Upper lobe of right lung (tissue), 1 donor: ENCODE results near the gene TBC1D20. TPM values are rescaled to one million over a fixed set of nuclear protein-coding genes. Genes with fewer than 3 reads are reported as not detected.
A peak's percentile ranks its signal among the peaks of the same experiment; 100 is the strongest.

ENCODE experiments used
- ATAC-seq: fragments of 200-7000 bp; cut with Tn5 transposase; one replicate; pipeline ENCODE4 v1.9.1; 2020; ENCODE audit warnings: mild to moderate bottlenecking, moderate library complexity
- DNase-seq: peaks from one replicate; pipeline ENCODE4 v3.0.0-alpha.2; 2020
- H3K27ac ChIP-seq: fragments of 200-600 bp; one replicate; pipeline ENCODE4 v1.8.0; 2022
- H3K27me3 ChIP-seq: fragments of 200-600 bp; one replicate; pipeline ENCODE4 v1.8.0; 2022; ENCODE audit warnings: mild to moderate bottlenecking
- H3K36me3 ChIP-seq: fragments of 200-600 bp; one replicate; pipeline ENCODE4 v1.8.0; 2022
- H3K4me1 ChIP-seq: fragments of 200-600 bp; one replicate; pipeline ENCODE4 v1.8.0; 2022
- H3K4me3 ChIP-seq: fragments of 200-600 bp; one replicate; pipeline ENCODE4 v1.8.0; 2022; ENCODE audit warnings: mild to moderate bottlenecking
- H3K9me3 ChIP-seq: fragments of 200-600 bp; one replicate; pipeline ENCODE4 v1.8.0; 2022
- intact Hi-C: fragments of 100-400 bp; cut with DNase I; formaldehyde crosslinking; loops from one replicate; pipeline ENCODE4 v1.11.0; 2022
- total RNA-seq: library from RNA; stranded (reverse); fragmentation: NEBNext Ultra II Directional; extraction: Animal tissue kit (Norgen Biotek cat#: 25700); gene quantifications from one replicate; pipeline ENCODE4 v1.2.1, GENCODE V29; 2021
- TF ChIP-seq, protein P1 (sequence below): fragments of 200-600 bp; IDR thresholded peaks from one replicate; pipeline ENCODE4 v1.8.0; 2022; ENCODE audit warnings: antibody characterized with exemption
- donor health status: DM: no; HTN: yes; CAD: no; lungs with severe emphysema.

TBC1D20 gene
- total RNA-seq, 1 donor from 2014 or later: 38.4 TPM

DNA sequence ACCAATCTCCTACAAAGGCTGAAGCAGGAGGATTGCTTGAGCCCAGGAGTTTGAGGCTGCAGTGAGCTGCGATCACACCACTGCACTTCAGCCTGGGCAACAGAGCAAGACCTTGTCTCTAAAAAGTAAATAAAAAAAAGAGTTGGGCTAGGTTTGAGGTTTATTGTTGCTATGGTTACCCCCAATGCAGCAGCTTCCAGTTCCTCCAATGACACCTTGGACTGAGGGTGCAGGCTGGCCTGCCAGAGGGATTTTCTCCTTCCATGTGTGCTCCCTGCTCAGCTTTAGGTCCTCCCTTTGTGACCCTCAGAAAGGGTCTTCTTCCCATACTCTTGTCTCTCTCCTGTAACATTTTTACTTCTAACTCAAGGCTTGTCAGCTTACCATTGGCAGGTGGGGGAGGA, 10.6 kb upstream of the TBC1D20 start:
- intact Hi-C loops: no loop called here
- Histone ChIP-seq H3K27ac (no peak overlapping the region), H3K4me1 (no peaks in the 10 kb centered on the region), H3K4me3 (no peak overlapping the region), H3K27me3 (no peaks in the 10 kb centered on the region), H3K36me3 (no peaks in the 10 kb centered on the region), H3K9me3 (no peaks in the 10 kb centered on the region)
- DNase-seq (no peak), ATAC-seq (no peak)
- TF ChIP-seq, protein P1, sequence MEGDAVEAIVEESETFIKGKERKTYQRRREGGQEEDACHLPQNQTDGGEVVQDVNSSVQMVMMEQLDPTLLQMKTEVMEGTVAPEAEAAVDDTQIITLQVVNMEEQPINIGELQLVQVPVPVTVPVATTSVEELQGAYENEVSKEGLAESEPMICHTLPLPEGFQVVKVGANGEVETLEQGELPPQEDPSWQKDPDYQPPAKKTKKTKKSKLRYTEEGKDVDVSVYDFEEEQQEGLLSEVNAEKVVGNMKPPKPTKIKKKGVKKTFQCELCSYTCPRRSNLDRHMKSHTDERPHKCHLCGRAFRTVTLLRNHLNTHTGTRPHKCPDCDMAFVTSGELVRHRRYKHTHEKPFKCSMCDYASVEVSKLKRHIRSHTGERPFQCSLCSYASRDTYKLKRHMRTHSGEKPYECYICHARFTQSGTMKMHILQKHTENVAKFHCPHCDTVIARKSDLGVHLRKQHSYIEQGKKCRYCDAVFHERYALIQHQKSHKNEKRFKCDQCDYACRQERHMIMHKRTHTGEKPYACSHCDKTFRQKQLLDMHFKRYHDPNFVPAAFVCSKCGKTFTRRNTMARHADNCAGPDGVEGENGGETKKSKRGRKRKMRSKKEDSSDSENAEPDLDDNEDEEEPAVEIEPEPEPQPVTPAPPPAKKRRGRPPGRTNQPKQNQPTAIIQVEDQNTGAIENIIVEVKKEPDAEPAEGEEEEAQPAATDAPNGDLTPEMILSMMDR: no peak

GRCh38 chr20:472137-472846, 10.0 kb upstream of the TBC1D20 start:
- intact Hi-C loops: no loop called here
- H3K27me3 ChIP-seq: no peaks in the 10 kb centered on the region
- H3K4me3 ChIP-seq: no peak overlapping the region
- no peaks in the 10 kb centered on the region for H3K4me1 ChIP-seq
- no peak for ATAC-seq
- TF ChIP-seq, protein P1: no peak
- DNase-seq: no peak
- H3K27ac ChIP-seq: no peak overlapping the region
- no peaks in the 10 kb centered on the region for H3K9me3 ChIP-seq
- H3K36me3 ChIP-seq: no peaks in the 10 kb centered on the region

DNA sequence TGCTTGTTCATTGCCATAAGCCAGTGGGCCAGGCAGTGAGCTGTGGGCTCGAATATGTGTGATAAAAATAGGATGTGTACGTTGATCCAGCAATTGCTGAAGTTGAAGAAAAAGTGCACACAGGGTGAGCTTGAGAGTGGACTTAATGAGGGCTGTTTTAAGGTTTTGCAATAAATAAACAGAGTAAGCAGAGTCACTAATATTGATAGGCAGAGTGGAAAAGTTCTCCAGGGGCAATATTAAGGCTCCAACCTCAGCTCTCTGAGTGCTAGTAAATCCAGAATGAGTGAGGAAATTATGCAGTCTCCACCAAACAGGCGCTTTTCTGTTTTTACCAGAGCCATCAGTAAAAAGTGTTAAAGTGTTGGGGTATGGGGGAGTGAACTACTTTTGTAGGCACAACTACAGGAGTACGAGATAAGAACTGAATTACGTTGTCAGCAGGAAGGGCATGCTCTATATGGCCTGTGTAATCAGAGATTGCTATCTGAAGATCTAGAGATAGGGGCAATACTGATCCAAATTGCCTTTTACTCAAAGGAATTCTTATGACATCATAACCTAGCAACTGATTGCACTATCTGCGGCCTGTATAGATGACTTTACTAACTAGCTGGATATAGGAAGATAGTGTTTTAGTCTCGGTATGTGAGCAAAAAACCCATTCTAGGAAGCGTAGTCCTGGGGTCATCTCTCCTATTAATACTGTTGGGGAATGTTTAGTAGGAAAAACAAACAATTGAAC, 7.6 kb upstream of the TBC1D20 start:
- DNase-seq (no peak), ATAC-seq (no peak)
- TF ChIP-seq, protein P1: no peak
- intact Hi-C loops: no loop called here
- no peaks in the 10 kb centered on the region for H3K36me3 ChIP-seq
- no peak overlapping the region for H3K27ac ChIP-seq
- no peaks in the 10 kb centered on the region for H3K4me1 ChIP-seq
- no peaks in the 10 kb centered on the region for H3K27me3 ChIP-seq
- no peaks in the 10 kb centered on the region for H3K9me3 ChIP-seq
- no peak overlapping the region for H3K4me3 ChIP-seq

- no peak overlapping the region for H3K4me3 ChIP-seq
- no peaks in the 10 kb centered on the region for H3K4me1 ChIP-seq
- DNase-seq (no peak), ATAC-seq (no peak)
- H3K36me3 ChIP-seq: no peaks in the 10 kb centered on the region
- no peaks in the 10 kb centered on the region for H3K27me3 ChIP-seq
- intact Hi-C loops: no loop called here
- no peak overlapping the region for H3K27ac ChIP-seq
- TF ChIP-seq, protein P1: no peak
- no peaks in the 10 kb centered on the region for H3K9me3 ChIP-seq
These were observed 5.4 kb upstream of the TBC1D20 start for GRCh38 chr20:467755-468154.

- peak; percentile 84 for DNase-seq
- intact Hi-C loops: no loop called here
- Histone ChIP-seq H3K36me3 (no peaks in the 10 kb centered on the region), H3K27ac (peak overlapping the region; percentile 89), H3K4me1 (peaks cover 30% of the 10 kb centered on the region), H3K27me3 (no peaks in the 10 kb centered on the region), H3K4me3 (peak overlapping the region; percentile 91), H3K9me3 (no peaks in the 10 kb centered on the region)
- ATAC-seq: peak; percentile 70
- TF ChIP-seq, protein P1: no peak
These were observed 807 bp downstream of the TBC1D20 start for GRCh38 chr20:461254-462198.
